ENCODE measurements around the gene PAX6. TPM values are rescaled to one million over a fixed set of nuclear protein-coding genes. Genes with fewer than 3 reads are reported as not detected.

PAX6 gene
- total RNA-seq, 1 donor: not detected

- TF ChIP-seq CTCF (IDR thresholded peaks at IDR 0.05; ENCODE audit: insufficient read depth, low read depth, low read length): no peak
- DNase-seq (ENCODE audit: low read depth): no peak
- no peak overlapping the region for H3K4me3 ChIP-seq (ENCODE audit: low read depth, low read length)
These were observed 43.4 kb downstream of the PAX6 start for GRCh38 chr11:31767685-31768084.

DNA sequence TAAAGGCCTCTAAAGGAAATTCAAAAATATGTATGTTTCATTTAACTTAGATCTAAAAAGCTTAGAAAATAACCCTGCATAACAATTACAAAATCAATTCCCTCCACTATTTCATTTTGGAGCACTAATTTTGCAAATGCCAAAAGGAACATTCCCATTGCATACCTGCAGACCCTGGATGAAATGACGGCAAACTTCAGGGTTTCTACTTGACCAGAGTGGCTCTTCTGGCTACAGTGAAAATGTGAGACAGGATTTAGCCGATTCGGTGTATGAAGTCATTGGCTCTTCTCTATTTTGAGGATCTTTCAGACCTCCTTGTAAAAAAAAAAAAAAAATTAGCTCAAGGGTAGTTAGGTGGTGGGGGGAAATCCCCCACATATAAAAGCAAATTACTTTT lies 44.1 kb downstream of the PAX6 start:
- no peak for TF ChIP-seq CTCF (IDR thresholded peaks at IDR 0.05; ENCODE audit: insufficient read depth, low read depth, low read length)
- DNase-seq (ENCODE audit: low read depth): no peak
- H3K4me3 ChIP-seq (ENCODE audit: low read depth, low read length): no peak overlapping the region

DNA sequence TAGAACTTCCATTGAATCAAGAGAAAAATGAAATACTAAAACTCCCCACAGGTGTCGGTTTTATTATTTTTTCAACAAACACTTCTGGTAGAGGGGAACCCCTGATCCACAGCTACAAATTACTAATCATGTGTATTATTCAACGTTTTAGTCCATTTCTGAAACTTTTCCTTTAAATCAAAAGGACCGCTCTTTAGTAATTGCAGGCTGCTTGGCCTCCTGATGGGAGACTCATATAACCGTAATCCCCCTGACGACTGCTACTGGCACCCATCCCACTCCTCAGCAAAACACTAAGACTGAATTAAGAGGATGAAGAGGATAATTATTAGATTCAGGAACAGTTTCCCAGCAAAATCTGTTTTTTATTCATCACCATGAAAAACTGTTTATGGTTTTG lies 46.4 kb downstream of the PAX6 start:
- TF ChIP-seq CTCF (IDR thresholded peaks at IDR 0.05; ENCODE audit: insufficient read depth, low read depth, low read length): no peak
- no peak overlapping the region for H3K4me3 ChIP-seq (ENCODE audit: low read depth, low read length)
- no peak for DNase-seq (ENCODE audit: low read depth)

GRCh38 chr11:31764261-31764660 lies 46.9 kb downstream of the PAX6 start:
- no peak for DNase-seq (ENCODE audit: low read depth)
- TF ChIP-seq CTCF (IDR thresholded peaks at IDR 0.05; ENCODE audit: insufficient read depth, low read depth, low read length): no peak
- no peak overlapping the region for H3K4me3 ChIP-seq (ENCODE audit: low read depth, low read length)

DNA sequence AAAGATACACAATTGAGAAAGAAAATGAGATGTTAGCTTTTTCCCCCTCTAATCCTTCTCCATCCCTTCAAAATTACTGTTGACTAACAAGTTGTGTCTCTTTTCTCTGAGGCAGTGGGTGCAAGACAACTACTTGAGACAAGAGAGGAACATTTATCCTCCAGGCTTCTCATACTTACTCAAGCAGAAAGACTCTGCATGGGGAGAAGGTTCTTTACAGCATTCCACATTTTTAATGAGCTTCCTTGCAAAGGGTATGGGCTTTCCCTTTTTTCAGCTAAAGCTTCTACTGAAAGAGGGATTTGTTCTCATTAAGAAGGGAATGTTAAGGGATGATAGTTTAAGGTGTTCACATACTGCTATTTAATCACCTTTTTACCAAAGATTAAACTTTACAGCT lies 47.8 kb downstream of the PAX6 start:
- no peak for TF ChIP-seq CTCF (IDR thresholded peaks at IDR 0.05; ENCODE audit: insufficient read depth, low read depth, low read length)
- no peak overlapping the region for H3K4me3 ChIP-seq (ENCODE audit: low read depth, low read length)
- no peak for DNase-seq (ENCODE audit: low read depth)

DNA sequence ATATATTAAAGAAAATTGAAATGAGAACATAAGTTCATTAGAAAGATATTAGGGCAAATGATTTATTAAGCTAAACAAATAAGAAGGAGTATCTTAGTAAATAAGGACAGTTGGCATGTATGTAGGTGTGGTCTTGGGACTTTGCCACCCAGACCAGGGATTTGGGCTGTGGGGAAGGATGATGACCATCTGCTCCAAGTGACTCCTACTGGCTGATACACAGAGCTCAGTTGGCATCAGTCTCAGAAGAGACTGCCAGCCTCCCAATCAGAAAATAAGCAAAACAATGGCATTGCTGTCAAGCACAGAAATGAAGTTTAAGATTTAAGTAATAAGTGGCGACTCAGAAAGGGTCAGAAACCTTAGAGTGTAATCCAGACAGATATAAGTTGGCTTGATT lies 49.5 kb downstream of the PAX6 start:
- no peak for TF ChIP-seq CTCF (IDR thresholded peaks at IDR 0.05; ENCODE audit: insufficient read depth, low read depth, low read length)
- H3K4me3 ChIP-seq (ENCODE audit: low read depth, low read length): no peak overlapping the region
- DNase-seq (ENCODE audit: low read depth): no peak

- DNase-seq (ENCODE audit: low read depth): no peak
- no peak overlapping the region for H3K4me3 ChIP-seq (ENCODE audit: low read depth, low read length)
- TF ChIP-seq CTCF (IDR thresholded peaks at IDR 0.05; ENCODE audit: insufficient read depth, low read depth, low read length): no peak
These were observed 53.8 kb downstream of the PAX6 start for GRCh38 chr11:31757260-31757835.
